HepG2 (cell line): ENCODE results near the gene MYO18A. TPM values are rescaled to one million over a fixed set of nuclear protein-coding genes. Genes with fewer than 3 reads are reported as not detected.

ENCODE experiments used
- BHLHE40 ChIP-seq: IDR thresholded peaks from 2 replicates; pipeline ENCODE4 v1.6.1; 2011; ENCODE audit warnings: low read length, improper control_type of control experiment
- EEA1 ChIP-seq: sonication (generic); formaldehyde crosslinking; IDR thresholded peaks from 2 replicates; pipeline ENCODE4 v1.5.1; 2020; ENCODE audit warnings: mild to moderate bottlenecking, missing genetic modification reagents, borderline replicate concordance
- FOXO1 ChIP-seq: sonication (generic); formaldehyde crosslinking; IDR thresholded peaks from 2 replicates; pipeline ENCODE4 v1.4.0; 2020; ENCODE audit warnings: missing genetic modification reagents
- GABPA ChIP-seq, 2 experiments: IDR thresholded peaks; 2 replicates each; pipeline ENCODE4 v1.6.1; 2011 to 2016; ENCODE audit warnings: low read depth in 2 of 2, low read length in 1 of 2, missing biosample characterization in 1 of 2, missing genetic modification characterization in 1 of 2
- GPBP1L1 ChIP-seq: sonication (generic); formaldehyde crosslinking; IDR thresholded peaks from 2 replicates; pipeline ENCODE4 v1.5.0; 2020; ENCODE audit warnings: mild to moderate bottlenecking, missing genetic modification reagents
- HNRNPLL ChIP-seq: fragments of 200-400 bp; formaldehyde crosslinking; IDR thresholded peaks from 2 replicates; pipeline ENCODE4 v1.6.1; 2017; ENCODE audit warnings: mild to moderate bottlenecking, low read depth, low read length; ENCODE audit not compliant: poor library complexity, severe bottlenecking
- IKZF4 ChIP-seq: sonication (generic); formaldehyde crosslinking; IDR thresholded peaks from 2 replicates; pipeline ENCODE4 v1.5.1; 2020; ENCODE audit warnings: borderline replicate concordance, mild to moderate bottlenecking, low read depth, missing genetic modification reagents; ENCODE audit errors: not compliant biosample characterization
- IKZF5 ChIP-seq: IDR thresholded peaks from 2 replicates; pipeline ENCODE4 v1.6.1; 2018; ENCODE audit warnings: missing genetic modification reagents, mild to moderate bottlenecking, missing compliant biosample characterization
- RARA ChIP-seq: IDR thresholded peaks from 2 replicates; pipeline ENCODE4 v1.6.1; 2016; ENCODE audit warnings: missing genetic modification reagents, missing compliant biosample characterization
- SSRP1 ChIP-seq: IDR thresholded peaks from 2 replicates; pipeline ENCODE4 v1.6.1; 2016; ENCODE audit warnings: control low read depth
- TAF1 ChIP-seq: sonication (generic); formaldehyde crosslinking; IDR thresholded peaks from 2 replicates; pipeline ENCODE4 v1.4.0; 2020; ENCODE audit warnings: missing genetic modification reagents
- TARDBP ChIP-seq: sonication (generic); formaldehyde crosslinking; IDR thresholded peaks from 2 replicates; pipeline ENCODE4 v1.8.0; 2022; ENCODE audit warnings: mild to moderate bottlenecking, missing genetic modification reagents
- ZKSCAN5 ChIP-seq: sonication (generic); formaldehyde crosslinking; IDR thresholded peaks from 2 replicates; pipeline ENCODE4 v1.5.1; 2020; ENCODE audit warnings: mild to moderate bottlenecking, missing genetic modification reagents
- ZNF230 ChIP-seq: sonication (generic); formaldehyde crosslinking; IDR thresholded peaks from 2 replicates; pipeline ENCODE4 v1.4.0; 2020; ENCODE audit warnings: mild to moderate bottlenecking, missing genetic modification reagents
- ZNF567 ChIP-seq: sonication (generic); formaldehyde crosslinking; IDR thresholded peaks from 2 replicates; pipeline ENCODE4 v1.8.1; 2023; ENCODE audit warnings: mild to moderate bottlenecking, missing genetic modification reagents, borderline replicate concordance
- ZNF788 ChIP-seq: sonication (generic); formaldehyde crosslinking; IDR thresholded peaks from 2 replicates; pipeline ENCODE4 v1.5.0; 2020; ENCODE audit warnings: mild to moderate bottlenecking, missing genetic modification reagents, borderline replicate concordance
- ZSCAN20 ChIP-seq: sonication (generic); formaldehyde crosslinking; IDR thresholded peaks from 2 replicates; pipeline ENCODE4 v1.4.0; 2020; ENCODE audit warnings: missing genetic modification reagents, mild to moderate bottlenecking, borderline replicate concordance
- ZSCAN29 ChIP-seq: sonication (generic); formaldehyde crosslinking; conservative IDR thresholded peaks from 2 replicates; pipeline ENCODE4 v1.4.0; 2020; ENCODE audit warnings: mild to moderate bottlenecking, missing genetic modification reagents
- polyA plus RNA-seq, 8 experiments: library from polyadenylated mRNA; depleted of rRNA in 3 of 8; stranded (reverse) in 7 of 8; unstranded in 1 of 8; fragments of >200 nt; fragmentation: Illumina TruSeq in 4 of 8; extraction: Trizol in 4 of 8; gene quantifications; 2 replicates each; pipeline versions ENCODE4 v1.2.1 to v1.2.3, GENCODE V29; 2011 to 2016; ENCODE audit warnings: low read depth in 4 of 8, missing spikeins in 1 of 8, mixed read lengths in 1 of 8; ENCODE audit not compliant: insufficient read depth in 1 of 8
- total RNA-seq, 5 experiments: library from RNA; depleted of rRNA; stranded (reverse); fragments of >200 nt; fragmentation: Illumina TruSeq; extraction: Trizol; gene quantifications; 2 replicates each; pipeline ENCODE4 v1.2.3, GENCODE V29; 2016; ENCODE audit warnings: low read depth in 1 of 5
- TF ChIP-seq, protein P1 (sequence below): IDR thresholded peaks from 2 replicates; pipeline ENCODE4 v1.6.1; 2016; ENCODE audit warnings: missing genetic modification reagents, missing compliant biosample characterization
- TF ChIP-seq, protein P2 (sequence below): sonication (generic); formaldehyde crosslinking; IDR thresholded peaks from 2 replicates; pipeline ENCODE4 v1.5.0; 2020; ENCODE audit warnings: mild to moderate bottlenecking, missing genetic modification reagents
- TF ChIP-seq, protein P3 (sequence below): sonication (generic); formaldehyde crosslinking; IDR thresholded peaks from 2 replicates; pipeline ENCODE4 v1.5.0; 2020; ENCODE audit warnings: mild to moderate bottlenecking, missing genetic modification reagents

The MYO18A gene
- total and polyA plus RNA-seq, 2 of the 13 experiments (the other 11 are each of a cell fraction or from before 2014, with no cell fraction given), result 16.8 to 24.8 TPM

- TF ChIP-seq, protein P1, sequence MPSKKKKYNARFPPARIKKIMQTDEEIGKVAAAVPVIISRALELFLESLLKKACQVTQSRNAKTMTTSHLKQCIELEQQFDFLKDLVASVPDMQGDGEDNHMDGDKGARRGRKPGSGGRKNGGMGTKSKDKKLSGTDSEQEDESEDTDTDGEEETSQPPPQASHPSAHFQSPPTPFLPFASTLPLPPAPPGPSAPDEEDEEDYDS (CRISPR knock-in tag), result peak; percentile 37; the same call in 1 of the 2 replicates
- TF ChIP-seq HNRNPLL (peak; percentile 47), BHLHE40 (peak; percentile 28; the same call in 1 of the 2 replicates), ZNF567 (CRISPR knock-in tag) (peak; percentile 60; the same call in 1 of the 2 replicates), GPBP1L1 (CRISPR knock-in tag) (no peak), TAF1 (CRISPR knock-in tag) (no peak; the same call in 1 of the 2 replicates), RARA (CRISPR knock-in tag) (peak; percentile 28), FOXO1 (CRISPR knock-in tag) (no peak; the same call in 1 of the 2 replicates), TARDBP (0 out of 2 replicates have a peak, but pooled peaks have one; percentile 31), ZNF788 (peak; percentile 87; the same call in 1 of the 2 replicates), GABPA (IDR thresholded peaks at IDR 0.05; ENCODE audit: low read depth, low read length) (no peak), GABPA (CRISPR knock-in tag; IDR thresholded peaks at IDR 0.05; ENCODE audit: low read depth) (no peak), ZKSCAN5 (CRISPR knock-in tag) (peak; percentile 92), ZNF230 (peak; percentile 67; the same call in 1 of the 2 replicates), ZSCAN29 (CRISPR knock-in tag) (0 out of 2 replicates have a peak, but pooled peaks have one; percentile 62), IKZF4 (CRISPR knock-in tag) (peak; percentile 51), IKZF5 (CRISPR knock-in tag) (peak; percentile 67; the same call in 1 of the 2 replicates), SSRP1 (CRISPR knock-in tag) (no peak), ZSCAN20 (CRISPR knock-in tag) (0 out of 2 replicates have a peak, but pooled peaks have one; percentile 40), EEA1 (CRISPR knock-in tag) (no peak)
- TF ChIP-seq, protein P2, sequence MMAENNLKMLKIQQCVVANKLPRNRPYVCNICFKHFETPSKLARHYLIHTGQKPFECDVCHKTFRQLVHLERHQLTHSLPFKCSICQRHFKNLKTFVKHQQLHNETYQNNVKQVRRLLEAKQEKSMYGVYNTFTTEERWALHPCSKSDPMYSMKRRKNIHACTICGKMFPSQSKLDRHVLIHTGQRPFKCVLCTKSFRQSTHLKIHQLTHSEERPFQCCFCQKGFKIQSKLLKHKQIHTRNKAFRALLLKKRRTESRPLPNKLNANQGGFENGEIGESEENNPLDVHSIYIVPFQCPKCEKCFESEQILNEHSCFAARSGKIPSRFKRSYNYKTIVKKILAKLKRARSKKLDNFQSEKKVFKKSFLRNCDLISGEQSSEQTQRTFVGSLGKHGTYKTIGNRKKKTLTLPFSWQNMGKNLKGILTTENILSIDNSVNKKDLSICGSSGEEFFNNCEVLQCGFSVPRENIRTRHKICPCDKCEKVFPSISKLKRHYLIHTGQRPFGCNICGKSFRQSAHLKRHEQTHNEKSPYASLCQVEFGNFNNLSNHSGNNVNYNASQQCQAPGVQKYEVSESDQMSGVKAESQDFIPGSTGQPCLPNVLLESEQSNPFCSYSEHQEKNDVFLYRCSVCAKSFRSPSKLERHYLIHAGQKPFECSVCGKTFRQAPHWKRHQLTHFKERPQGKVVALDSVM (CRISPR knock-in tag), result 0 out of 2 replicates have a peak, but pooled peaks have one; percentile 20
- TF ChIP-seq, protein P3, sequence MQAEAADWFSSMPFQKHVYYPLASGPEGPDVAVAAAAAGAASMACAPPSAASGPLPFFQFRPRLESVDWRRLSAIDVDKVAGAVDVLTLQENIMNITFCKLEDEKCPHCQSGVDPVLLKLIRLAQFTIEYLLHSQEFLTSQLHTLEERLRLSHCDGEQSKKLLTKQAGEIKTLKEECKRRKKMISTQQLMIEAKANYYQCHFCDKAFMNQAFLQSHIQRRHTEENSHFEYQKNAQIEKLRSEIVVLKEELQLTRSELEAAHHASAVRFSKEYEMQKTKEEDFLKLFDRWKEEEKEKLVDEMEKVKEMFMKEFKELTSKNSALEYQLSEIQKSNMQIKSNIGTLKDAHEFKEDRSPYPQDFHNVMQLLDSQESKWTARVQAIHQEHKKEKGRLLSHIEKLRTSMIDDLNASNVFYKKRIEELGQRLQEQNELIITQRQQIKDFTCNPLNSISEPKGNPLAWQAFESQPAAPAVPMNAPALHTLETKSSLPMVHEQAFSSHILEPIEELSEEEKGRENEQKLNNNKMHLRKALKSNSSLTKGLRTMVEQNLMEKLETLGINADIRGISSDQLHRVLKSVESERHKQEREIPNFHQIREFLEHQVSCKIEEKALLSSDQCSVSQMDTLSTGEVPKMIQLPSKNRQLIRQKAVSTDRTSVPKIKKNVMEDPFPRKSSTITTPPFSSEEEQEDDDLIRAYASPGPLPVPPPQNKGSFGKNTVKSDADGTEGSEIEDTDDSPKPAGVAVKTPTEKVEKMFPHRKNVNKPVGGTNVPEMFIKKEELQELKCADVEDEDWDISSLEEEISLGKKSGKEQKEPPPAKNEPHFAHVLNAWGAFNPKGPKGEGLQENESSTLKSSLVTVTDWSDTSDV (CRISPR knock-in tag), result 0 out of 2 replicates have a peak, but pooled peaks have one; percentile 4
Observed at GRCh38 chr17:29148790-29149430, 31.3 kb downstream of the MYO18A start (continued).
